GM03348 (cell line): ENCODE measurements around the gene COL16A1.

Experiments used
- DNase-seq: peaks from one replicate; pipeline ENCODE4 v3.0.0; 2012; ENCODE audit warnings: low spot score

Gene COL16A1

DNA sequence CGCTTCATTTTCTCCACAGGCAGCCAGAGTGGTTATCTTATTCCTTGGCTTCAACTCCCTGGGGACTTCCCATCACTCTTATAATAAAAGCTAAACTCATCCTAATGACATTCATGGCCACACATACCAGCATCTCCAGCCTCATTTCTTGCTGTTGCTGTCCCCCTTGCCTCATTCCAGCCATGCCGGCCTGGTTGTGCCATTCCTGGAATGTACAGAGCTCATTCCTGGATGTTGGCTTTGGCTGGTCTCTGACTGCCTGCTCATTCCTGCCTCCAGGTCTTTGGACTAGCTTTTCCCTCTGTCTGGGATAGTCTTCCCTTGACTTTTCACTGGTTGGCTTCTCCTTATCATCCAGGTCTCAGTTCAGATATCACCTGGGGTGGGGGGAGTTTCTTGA lies 56.7 kb downstream of the COL16A1 start:
- peak; percentile 68 for DNase-seq

DNA sequence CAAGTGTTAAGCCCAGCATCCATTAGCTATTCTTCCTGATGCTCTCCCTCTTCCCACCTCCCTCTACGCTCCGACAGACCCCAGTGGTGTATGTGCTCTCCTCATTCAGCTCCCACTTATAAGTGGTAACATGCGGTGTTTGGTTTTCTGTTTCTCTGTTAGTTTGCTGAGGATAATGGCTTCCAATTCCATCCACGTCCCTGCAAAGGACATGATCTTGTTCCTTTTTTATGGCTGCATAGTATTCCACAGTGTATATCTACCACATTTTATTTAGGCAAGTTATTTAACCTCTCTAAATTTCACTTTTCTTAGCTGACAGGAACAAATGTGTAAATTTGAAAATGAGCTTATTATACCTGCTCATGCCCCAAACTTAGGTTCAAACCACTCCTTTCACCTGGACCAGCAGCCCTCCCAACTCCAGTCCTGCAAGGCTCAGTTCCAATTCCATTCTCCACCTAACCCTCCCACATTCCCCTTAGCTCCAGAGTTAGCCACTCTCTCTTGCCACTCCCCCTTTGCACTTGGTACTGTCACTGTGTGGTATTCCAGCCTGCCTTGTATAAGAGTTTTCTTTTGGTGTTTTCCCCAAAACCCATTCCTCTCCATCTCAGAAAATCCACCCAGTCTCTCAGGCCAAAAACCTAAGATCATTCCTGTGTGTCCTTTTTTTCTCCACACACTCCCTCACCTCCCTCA lies 57.4 kb downstream of the COL16A1 start:
- DNase-seq, result no peak

DNA sequence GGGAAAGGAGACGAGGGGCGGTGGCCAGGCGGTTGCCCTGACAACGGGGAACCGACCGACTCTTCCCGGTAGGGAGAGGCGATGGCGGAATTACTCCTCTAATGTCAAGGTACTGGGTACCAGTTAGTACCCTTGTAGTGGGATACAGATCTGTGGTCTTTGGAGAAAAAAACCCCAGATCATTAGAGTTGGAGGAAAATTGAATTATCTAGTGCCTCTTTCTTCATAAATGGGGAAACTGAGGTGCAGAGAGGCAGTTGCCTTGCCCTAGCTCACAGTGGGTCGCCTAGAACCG lies 58.6 kb downstream of the COL16A1 start:
- no peak for DNase-seq

DNA sequence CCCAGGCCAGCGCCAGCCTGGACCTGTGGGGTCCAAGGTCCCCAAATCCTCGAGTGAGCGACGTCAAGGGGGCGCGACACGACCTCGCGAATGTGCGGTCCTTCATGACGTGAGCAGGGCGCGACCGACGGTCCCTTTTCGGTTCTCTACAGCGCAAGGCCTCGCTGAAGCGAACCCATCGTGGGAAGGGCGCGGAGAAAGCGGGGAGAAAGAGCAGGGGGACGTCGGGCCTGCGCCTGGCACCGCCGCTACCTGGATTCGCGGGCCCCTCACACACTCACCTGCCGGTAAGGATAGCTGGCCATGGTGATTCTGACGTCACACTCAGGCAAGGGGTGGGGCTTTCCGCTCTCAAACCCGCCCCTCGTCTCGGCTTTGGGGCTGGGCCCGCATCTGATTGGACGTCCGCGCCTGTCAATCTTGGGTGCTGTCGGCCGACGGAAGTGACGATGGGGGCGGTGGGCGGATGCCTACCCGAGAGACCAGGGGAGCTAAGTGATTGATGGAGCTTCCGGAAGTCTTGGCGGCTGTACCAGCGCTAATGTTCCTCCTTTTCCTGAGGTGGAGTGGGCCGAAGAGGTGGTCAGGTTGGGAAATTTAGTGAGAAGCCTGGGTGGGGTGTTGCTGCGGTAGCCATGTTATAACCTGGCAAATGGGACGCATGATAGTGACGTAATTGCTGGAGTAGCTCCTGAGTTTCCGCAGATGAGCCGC lies 59.1 kb downstream of the COL16A1 start, which contains the start of gene PEF1:
Gene PEF1, minus strand, starts transcription at position 317 of the 714 bp plus-strand sequence. Its CDS starts 12 bp downstream, at position 305.
- peak; percentile 100 for DNase-seq

DNA sequence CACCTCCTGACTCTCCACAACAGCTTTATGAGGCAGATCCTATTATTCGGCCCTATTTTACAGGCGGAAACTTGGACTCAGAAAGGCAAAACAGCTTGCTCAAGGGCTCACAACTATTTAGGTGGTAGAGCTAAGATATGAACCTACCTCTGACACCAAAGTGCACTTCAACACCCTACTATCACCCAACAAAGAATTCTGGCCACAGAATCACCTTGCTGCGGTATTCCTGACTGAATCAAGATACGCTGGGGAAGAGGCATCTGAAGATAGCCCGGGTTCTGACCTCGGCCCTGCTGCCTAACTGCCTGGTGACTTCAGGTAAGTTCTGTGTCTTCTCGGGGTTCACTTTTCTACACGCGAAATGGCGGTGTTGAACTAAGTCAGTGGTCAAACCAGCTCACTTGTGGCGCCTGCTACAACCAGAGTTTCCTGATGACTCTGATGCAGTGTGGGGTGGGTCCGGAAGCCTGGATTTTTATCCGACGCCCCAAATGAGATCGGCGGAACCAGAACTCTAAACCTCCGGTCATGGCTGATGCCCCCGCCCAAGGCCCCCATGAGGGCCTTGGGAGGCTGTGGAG lies 59.7 kb downstream of the COL16A1 start:
- DNase-seq, result no peak

DNA sequence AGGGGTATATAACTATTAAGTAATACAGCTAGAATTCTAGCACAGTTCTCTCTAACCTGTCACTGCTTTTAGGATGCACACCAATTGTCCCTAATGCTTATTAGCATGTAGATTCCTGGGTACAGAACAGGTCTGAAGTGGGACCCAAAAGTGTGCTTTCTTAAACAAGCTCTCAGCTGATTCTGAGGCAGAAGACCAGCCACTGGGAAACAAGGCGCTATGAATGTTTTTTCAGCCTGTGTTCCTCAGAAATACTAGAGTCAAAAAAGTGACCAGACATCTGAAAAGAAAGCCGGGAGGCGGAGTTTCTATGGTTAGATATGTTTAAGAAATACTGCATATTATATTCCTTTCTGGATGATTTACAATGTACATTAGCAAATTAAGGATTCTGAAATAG lies 60.9 kb downstream of the COL16A1 start:
- no peak for DNase-seq

DNA sequence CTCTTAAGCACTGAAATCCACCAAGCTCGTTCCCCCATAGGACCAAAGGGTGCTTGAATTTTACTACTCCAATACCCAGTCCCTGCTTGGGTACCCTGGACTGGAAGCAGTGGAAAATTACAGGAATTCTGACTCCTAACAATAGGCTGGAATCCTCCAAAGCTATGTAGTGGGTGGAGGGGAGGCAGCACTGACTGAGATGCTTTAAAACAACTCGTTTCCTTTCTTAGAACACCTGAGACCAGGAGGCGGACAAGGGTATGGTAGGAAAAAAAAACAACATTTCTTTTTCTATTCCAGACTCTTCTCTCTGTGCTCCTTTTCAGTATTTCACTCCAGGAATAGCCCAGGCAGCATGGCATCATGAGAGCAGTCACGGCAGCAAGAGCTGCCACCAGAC lies 61.5 kb downstream of the COL16A1 start:
- no peak for DNase-seq

DNA sequence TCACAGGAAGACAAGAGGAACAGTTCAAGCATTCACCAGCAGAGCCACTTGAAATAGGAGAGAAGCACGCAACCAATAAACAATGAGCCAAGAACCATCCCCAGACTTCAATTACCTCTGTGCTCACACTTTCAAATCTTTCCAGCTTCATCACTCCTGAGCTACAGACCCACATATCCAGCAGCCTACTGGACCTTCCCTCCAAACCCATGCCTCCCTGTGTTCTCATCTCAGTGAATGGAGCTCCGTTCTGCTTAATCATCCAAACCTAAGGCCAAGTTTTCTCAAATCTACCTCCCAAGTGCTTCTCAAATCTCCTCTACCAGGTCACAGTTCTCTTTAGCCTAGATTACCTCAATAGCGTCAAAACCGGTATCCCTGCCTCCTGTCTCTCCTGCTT lies 62.9 kb downstream of the COL16A1 start:
- no peak for DNase-seq

DNA sequence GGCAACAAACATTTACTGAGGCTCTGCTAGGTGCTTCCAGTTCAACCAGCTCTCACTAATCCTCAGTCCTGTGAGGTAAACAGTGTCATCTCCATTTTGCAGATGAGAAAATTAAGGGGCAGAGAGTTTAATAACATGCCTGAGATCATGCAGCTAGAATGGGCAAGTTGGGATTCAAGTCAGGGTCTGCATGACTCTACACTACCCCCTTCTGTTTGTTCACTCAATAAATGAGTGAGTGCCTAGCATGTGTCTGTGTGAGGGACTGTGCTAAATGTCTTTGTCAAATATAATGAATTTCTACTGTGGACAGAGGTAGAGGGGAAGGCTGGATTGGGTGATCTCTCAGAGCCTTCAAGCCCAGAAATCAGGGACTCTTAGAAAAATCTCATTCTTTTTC lies 63.6 kb downstream of the COL16A1 start:
- DNase-seq, result no peak

DNA sequence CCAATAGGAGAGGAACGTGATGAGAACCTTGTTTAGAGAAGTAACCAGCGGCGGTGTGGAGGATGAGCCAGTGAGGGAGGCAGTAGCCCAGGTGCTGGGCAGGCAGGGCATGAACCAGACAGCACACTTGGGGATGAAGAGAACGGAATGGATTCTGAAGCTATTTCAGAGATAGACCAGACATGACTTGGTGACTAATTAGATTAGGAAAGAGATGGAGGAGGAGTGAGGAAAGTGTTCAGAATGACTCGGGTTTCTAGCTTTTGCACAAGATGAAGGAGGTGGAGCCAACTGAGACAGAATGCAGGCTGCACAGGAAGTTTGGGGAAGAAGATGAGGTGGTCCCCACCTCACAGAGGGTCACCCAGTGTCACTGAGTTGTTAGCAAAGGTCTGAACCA lies 64.3 kb downstream of the COL16A1 start:
- peak; percentile 84 for DNase-seq

DNA sequence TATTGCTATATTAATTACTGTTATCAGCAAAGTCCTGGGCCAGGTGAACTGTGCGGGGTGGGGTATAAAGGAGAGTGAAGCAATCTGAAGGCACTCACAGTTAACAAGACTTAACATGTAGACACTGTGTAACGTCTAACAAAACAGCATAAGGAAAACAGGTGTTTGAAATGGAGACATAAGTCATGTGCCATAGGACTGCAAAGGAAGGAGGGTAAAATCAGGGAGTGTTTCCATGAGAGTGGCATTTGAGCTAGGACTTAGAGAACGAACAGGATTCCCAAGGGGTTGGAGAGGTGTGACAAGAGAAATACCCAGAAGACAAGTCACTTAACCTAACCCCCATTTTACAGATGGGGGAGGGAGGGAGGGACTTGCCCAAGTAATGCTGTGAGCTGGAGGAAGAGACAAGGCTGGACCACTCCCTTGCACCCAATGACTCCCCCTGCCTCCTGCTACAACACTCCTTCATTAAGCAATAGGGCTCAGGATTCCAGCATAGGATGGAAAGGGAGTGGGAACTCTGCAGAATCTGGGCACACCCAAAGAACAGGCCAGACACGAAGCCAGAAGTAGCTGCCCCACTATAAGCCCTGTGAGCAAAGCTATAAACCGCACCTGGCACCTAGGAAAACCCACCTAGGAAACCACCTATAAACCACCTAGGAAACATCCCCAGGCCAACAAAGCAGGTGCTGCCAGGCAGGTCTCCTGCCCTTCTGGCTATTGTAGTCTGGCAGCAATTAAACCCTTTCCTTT lies 65.7 kb downstream of the COL16A1 start:
- DNase-seq, result no peak

DNA sequence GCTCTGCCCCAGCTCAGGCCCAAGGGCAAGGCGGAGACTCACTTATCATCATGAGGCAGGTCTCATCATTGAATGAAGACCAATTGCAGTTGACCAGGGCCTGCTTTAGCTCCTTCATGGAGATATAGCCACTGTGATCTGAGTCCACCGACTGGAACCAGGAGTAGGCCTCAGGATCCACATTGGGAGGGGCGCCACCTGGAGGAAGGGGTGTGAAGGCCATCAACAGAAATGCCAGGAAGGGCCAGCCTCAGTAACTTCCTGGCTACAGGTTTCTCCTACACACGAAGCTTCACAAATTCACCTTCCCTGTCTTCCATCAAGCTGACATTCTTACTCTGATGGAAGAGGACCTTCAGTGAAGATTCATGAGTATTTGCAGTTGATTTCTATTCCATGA lies 70.7 kb downstream of the COL16A1 start:
- DNase-seq, result no peak

DNA sequence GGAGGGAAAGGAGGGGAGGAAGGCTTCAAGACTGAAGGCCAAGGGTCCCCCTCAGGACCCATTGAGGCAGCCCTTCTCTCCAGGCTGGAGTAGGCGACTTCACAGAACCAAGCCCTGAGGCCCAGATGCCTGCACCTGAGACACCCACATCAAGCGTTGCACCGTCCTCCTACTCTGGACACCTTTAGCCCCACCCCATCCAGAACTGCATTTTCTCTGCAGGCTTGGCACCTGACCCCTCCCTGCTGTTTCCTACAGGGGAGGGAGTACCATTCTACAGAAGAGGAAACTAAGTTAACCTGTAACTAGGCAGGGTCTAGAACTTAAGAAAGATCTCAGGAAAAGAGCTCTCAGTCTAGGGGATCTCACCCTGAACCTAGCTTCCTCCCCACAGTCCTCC lies 71.2 kb downstream of the COL16A1 start:
- DNase-seq, result no peak

DNA sequence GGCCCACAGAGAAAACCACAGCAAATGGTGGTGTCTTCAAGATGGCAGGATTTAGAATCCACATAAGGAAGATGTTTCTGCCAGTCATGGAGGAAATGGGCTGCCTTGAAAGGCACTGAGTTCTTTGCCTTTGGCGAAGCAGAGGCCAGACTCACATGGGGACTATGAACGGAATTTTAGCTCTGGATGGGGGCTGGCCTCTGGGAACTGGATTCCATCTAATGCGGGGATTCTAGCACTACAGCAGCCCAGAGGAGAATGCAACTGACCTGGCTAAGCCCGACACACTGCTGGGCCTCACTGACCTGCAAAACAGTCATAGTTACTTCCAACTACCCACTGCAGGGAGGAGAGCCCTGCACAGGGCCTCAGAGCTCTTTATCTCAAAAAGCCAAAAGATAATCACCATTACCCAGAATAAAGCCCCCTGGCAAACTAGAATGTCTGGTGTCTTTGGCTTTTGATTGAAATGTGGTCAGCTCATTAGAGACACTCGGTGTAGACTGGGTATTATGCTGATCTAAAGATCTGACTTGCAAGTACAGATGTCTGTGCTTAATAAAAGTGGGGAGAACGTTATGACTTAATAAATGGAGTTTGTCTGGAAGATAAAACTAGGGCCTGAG lies 74.8 kb downstream of the COL16A1 start:
- no peak for DNase-seq

DNA sequence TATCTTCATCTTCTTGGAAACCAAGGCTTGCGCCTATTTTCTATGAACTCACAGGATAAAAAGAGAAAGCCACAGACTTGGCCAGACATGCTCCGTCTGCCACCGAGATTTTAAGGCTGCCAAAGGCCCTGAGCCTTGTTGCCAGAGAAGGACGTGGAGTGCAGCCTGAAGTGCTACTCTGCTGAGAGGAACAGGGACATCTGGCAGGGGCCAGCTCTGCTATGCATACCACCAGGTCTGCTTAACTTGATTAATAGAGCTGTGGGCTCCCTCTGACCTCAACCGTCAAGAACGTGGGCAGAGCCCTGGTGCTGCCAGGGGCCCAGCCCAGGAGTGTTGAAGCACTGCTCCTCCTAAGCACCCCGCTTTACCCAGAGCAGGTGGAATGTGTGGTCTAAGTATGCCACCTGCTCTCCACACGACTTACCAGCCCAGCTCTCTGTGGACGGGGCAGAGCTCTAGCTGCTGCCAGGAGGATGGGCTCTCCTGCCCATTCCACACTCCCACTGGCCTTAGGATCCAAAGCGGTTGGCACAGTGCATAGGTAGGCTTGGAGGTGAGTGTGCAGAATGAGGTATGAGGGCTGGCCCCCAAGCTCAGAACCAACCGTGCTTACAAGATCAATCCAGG lies 75.8 kb downstream of the COL16A1 start:
- DNase-seq, result peak; percentile 52

DNA sequence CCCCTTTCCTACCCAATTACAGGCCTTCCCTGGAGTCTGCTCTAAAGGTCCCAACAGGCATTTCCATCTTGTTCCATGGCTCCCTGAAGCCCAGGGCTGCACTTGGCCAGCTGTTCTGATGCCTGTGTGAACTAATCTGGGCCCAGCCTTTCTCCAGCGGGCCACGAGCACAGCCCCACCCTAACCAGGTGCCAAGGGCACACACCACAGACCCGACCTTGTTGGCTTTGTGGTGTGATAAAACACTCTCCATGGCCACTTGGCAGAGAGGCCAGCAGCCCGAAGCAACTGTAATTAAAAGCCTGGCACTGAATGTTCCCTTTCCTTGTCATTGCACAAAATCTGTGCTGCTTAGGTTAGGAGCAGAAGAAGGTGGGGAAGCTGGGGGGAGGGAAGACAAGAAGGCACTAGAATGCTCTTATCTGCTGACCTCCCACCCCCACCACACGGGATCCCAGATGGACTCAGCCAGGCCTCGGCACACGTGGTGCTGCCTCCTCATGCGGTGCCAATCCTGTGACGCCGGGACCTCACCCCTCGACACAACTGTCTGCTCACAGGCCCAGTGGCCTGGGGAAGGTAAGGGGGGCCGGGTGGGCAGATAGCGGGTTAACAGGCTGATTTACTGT lies 76.4 kb downstream of the COL16A1 start:
- DNase-seq, result no peak

DNA sequence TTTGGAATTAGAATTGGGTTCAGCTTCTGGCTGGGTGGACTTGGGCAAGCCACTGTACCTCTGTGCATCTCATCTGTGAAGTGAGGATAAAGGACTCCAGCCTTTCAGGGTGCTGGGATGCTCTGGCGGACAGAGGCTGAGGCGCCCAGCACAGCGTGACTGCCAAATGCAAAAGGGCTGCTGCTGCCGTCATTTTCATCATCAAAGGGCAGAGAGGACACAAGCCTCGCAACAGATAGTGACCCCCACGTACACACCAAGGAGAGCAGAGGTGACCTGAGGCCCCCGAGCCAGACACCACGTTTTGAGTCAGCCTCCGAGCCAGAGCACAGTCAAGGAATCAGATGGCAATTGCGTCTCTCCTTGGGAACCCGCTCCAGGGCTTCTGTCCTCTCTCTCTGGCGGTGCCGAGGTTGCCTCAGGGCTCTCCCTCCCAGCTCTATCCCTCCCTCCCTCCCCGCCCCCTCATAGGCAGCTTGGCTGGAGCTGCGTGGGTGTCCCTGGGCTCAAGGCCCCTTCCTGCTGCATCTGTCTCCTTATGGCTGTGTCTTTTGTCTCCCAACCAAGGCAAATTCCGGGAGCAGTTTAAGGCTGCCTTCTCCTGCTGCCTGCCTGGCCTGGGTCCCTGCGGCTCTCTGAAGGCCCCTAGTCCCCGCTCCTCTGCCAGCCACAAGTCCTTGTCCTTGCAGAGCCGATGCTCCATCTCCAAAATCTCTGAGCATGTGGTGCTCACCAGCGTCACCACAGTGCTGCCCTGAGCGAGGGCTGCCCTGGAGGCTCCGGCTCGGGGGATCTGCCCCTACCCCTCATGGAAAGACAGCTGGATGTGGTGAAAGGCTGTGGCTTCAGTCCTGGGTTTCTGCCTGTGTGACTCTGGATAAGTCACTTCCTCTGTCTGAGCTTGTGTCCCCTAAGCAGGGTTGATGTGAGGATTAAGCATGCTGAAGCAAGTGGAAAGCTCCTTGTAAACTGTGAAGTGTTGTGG lies 77.3 kb downstream of the COL16A1 start:
- peak; percentile 70 for DNase-seq

DNA sequence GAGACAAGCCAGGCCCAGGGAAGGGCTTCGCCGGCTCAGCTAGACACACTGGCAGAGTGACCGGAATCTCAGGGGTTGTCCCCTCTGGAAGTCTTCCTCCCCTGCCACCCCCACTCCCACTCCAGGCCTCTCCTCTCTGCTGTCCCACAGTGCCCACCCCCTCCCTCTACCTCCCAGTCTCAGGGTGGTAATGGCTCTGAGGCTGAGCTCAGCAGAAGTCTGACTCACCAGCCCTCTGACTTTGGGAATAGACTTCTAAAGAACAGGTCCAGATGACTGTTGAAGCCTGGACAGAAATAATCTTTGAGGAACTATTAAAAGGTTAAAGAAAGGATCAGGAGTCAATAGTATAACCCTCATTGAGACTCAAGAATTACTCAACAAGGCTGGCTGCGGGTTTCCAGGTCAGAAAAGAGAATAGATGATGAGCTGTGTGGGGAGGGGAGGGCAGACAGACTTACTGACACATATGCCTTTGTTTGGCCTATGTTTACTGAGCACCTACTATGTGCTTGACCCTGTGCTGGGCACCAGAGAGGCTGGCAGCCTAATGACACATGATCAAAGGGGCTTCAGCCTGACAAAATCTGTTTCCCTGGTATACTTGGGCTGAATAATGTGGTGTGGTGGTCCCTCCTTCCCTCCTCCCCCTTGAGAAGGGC lies 78.1 kb downstream of the COL16A1 start:
- DNase-seq, result peak; percentile 72

DNA sequence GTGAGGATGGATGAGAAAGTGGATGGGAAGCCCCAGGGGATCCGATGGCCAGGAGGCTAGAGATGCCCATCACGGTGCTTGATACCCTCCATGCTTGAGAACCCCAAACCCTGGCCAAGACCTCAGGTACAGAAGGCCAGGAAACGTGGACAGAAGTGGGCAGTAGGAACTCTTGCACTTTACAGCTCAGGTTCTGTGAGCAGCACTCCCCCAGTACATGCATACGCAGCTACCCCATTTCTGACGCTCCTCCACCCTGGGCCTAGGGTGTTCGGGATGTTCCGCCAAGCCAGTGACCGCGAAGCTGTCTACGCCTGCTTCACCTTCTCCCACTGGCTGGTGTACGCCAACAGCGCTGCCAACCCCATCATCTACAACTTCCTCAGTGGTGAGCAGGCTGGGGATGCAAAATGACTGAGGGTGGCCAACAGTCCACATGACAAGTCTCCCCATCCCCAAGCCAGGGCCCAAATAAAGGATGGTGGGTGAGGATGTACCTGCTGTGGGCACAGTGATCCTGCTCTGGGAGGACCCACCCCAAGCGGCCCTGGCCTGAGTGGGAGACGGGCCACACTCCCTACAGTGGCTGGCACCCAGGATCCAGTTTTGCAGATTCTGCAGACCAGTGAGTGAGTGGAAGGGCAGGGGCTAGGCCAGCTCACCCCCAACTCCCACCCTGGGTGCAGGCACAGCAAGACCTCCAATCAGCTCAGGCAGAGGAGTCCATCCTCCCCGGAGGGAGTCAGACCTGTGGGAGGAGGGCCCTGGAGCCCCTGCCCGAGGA lies 78.9 kb downstream of the COL16A1 start:
- DNase-seq, result no peak
